Hippocampal formation (tissue), 2 donors: Measurements from ENCODE around the gene CCL28.
"Not testable (repeated sequence)": the region's sequence is repeated elsewhere in the genome, so short reads cannot be mapped to it uniquely, and the experiment has no call there.

Experiments
- DNase-seq, 2 donors: peaks; one replicate each; lab custom pipeline; 2025; lab: John Stamatoyannopoulos, UW

CCL28 gene

DNA sequence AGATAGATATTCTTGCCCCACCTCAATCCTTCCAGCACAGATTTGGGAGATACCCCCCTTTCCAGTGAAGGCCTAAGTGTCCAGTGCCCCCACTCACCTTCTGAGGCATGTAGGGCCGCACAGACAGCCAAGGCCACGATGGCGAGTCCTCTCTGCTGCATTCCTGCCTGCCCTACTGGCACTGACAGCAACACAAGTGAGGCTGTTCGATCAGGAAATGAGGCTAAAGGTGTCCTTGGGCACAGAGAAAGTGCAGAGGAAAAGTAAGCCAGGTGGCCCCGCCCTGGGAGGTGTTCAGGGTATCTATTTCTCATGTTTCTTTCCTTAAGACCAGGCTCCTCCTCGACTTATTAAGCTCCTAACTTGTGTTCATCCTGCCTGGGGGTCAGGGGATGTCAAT lies at the start of gene CCL28:
TSS of gene CCL28 (minus strand) at position 236 of the 400 bp plus-strand sequence. CDS start at position 161, 75 bp downstream.
- no peak for DNase-seq

DNA sequence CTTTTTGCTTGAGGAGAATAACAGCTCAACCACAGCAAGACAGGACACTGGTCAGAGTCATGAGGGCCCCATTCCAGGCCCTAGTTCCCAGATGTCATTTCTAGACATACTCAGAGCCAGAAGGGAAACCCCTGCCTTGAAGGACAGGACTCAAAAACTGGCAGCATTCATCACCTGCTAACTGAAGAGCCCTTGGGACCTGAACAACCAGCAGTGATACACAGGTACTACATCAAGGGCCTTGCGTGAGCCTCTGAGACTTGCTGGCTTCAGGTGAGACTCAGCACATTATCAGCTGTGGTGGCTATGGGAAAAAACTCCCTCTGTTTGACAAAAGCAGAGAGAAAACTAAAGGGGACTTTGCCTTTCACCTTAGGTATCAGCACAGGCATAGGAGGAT lies 48.9 kb upstream of the CCL28 start:
- no peak for DNase-seq

DNA sequence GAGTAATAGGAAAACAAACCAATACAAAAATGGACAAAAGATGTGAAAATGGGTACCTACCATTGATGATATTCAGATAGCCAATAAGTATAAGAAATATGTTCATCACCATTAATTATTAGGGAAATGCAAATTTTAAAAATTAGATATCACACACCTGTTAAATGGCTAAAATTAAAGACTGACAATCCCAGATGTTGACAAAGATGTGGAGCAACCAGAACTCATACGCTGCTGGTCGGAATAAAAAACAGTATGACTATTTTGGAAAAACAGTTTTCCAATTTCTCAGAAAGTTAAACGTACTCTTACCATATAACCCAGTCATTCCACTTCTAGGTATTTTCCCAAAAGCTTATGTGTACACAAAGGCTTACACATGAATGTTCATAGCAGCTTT lies 44.4 kb upstream of the CCL28 start:
- DNase-seq, result no peak

GRCh38 chr5:43441575-43441974 lies 29.4 kb upstream of the CCL28 start:
- DNase-seq, result not testable (repeated sequence)

- DNase-seq, result no peak
Observed at GRCh38 chr5:43437062-43437660, 25.0 kb upstream of the CCL28 start.

DNA sequence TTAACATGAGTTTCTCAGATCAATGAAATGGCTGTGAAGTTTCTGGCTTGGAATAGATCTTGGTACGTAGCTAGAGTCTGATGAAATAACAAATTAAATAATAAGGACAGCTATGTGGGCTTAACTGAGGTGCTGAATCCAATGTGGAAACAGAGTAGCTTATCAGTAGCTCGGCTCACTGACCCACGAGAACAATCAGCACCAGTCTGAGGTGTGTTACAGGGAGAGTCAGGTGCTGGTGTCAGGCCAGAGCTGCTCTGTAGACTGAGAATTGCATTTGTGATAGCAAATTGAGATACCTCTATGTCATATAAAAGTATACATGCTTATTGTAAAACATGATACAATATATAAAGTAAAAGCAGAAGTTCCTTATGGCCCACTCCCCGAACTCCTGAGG lies 21.2 kb upstream of the CCL28 start:
- no peak for DNase-seq

GRCh38 chr5:43432486-43433375 lies 20.5 kb upstream of the CCL28 start:
- DNase-seq, result no peak

- no peak for DNase-seq
Observed at GRCh38 chr5:43429706-43430105, 17.5 kb upstream of the CCL28 start.

GRCh38 chr5:43429016-43429415 lies 16.8 kb upstream of the CCL28 start:
- no peak for DNase-seq

DNA sequence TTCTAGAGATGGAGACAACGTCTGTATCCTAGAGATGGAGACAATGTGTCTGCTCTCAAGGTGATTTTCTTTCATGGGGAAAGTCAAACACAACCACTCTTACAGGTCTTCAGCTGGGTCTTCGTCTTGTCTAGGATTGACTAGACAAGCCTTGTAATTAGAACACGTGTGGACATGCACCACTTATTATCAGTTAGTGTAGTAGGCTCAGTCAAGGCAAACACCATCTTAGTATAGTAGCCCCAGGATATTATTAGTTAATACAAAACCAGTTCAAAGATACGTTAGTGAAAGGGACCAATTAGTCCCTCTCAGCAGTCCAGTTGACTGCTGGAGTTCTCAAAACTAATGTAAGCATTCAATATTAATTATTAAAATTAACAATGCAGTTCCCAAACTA lies 15.1 kb upstream of the CCL28 start:
- DNase-seq, result no peak

DNA sequence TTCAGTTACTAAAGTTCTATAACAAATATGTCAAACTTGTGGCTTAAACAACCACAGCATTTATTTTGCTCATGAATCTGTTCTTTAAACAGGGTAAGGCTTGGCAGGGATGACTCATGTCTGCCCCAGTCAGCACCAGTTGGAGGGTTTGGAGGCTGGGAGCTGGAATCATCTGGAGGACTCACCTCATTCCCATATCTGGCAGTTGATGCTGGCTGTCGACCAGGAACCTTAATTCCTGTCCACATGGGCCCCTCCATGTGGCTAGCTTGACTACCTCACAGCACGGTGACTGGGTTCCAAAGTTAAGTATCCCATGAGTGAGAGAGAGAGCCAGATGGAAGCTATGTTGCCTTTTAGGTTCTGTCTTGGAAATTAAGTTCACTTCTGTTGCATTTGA lies 13.8 kb upstream of the CCL28 start:
- no peak for DNase-seq

GRCh38 chr5:43423086-43423485 lies 10.9 kb upstream of the CCL28 start:
- not testable (repeated sequence) for DNase-seq

- DNase-seq, result no peak
Observed at GRCh38 chr5:43422143-43422542, 10.0 kb upstream of the CCL28 start.

GRCh38 chr5:43421450-43422133 lies 9.4 kb upstream of the CCL28 start:
- no peak for DNase-seq

GRCh38 chr5:43420241-43420640 lies 8.1 kb upstream of the CCL28 start:
- DNase-seq, result no peak

- DNase-seq, result no peak
Observed at GRCh38 chr5:43418561-43418960, 6.4 kb upstream of the CCL28 start.

DNA sequence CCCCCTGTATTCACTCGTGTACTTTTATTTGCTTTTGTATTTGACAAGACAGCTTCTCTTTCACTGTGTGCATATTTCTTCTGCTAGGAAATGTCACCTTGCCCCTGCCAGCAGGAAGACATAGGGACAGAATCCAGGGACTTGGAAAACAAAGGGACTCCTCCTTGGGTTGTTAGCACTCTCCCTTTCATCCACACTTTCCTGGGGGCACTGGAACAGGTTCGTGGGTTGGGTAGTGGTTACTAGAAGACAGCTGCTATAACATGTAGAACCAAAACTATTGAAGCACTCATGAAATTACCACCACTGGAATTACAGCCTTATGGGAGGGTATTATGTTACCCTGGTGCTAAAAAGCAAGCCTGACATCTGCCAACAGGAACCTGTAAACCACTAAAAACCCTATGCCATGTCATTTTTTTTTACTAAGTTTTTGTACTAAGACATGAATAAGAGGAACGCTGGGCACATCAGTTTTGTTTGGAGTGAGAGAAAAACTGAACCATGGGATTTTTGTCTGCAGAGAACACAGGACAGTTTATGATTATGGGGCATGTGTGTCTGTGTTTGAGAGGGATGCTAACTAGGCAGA lies 4.7 kb upstream of the CCL28 start:
- no peak for DNase-seq

GRCh38 chr5:43415935-43416802 lies 4.0 kb upstream of the CCL28 start:
- DNase-seq, result no peak

- no peak for DNase-seq
Observed at GRCh38 chr5:43413966-43414365, 1.8 kb upstream of the CCL28 start.

DNA sequence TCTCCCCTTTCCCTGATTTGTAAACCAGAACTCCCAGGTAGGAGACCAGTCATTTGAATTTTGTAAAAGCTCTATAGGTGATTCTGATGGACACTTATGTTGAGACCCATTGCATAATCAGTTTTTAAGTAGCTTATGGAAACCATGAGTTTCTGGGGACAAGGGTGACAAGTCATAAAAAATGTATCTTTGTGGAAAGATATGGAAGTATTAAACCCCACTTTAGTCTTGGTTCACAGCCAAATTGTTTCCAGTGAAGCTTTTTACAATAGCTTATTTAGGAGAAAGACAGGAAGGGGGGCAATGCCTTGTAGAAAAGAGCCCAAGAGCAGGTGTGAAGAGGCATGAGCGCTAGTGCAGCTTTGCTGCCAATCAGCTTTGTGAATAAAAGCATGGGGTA lies 453 bp upstream of the CCL28 start:
- no peak for DNase-seq

DNA sequence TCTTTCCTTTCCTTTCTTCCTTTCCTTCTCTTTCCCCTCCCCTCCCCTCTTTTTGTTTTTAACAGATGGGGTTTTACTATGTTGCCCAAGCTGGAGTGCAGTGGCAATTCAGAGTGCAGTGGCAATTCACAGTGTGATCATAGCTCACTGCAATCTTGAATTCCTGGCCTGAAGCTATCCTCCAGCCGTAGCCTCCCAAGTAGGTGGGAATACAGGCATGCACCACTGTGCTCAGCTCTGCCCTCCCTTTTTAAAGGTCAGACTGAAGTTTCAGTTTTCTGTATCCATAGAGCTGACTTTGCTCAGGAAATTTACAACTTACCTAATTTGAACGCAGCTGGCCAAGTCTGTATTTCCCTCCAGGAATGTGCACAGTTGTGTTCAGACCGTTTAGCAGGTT lies 696 bp downstream of the CCL28 start:
- no peak for DNase-seq

DNA sequence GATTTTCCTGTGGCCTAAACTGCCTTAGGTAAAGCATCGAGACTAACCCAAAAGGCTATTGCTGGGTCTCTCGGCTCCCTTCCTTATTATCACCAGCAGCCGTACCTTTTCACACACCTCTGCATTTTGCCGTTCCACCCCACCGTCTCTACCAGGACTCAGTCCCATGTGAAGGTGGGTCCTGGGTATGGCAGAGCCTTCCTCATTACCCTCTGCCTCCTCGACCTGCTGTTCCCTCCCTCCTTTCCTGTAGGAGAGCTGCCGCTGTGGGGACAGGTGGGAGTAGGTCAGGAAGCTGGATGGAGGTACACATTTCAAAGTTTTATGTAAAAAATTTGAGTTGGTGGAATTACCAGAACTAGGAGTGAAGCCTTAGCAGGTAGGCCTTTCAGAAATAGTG lies 1.8 kb downstream of the CCL28 start:
- DNase-seq, result no peak
